ENCODE measurements around the gene COPG1. TPM values are rescaled to one million over a fixed set of nuclear protein-coding genes. Genes with fewer than 3 reads are reported as not detected.

The COPG1 gene
- total RNA-seq, 1 experiment from 2014 or later = 124 TPM

- CTCF ChIA-PET = no interaction called here
- Histone ChIP-seq H3F3A (ENCODE audit: low read length, unreplicated experiment) (no peaks in the 10 kb centered on the region), H3K9me3 (ENCODE audit: low read length) (no peaks in the 10 kb centered on the region), H3K4me3 (ENCODE audit: low read length) (no peak overlapping the region), H3K79me2 (ENCODE audit: low read length) (no peaks in the 10 kb centered on the region), H3K27me3 (ENCODE audit: low read length) (no peaks in the 10 kb centered on the region), H3K9me2 (replicated peaks; ENCODE audit: low read length) (no peaks in the 10 kb centered on the region), H4K20me1 (ENCODE audit: low read length) (no peaks in the 10 kb centered on the region), H3K27ac (ENCODE audit: low read length) (no peak overlapping the region), H2AFZ (ENCODE audit: low read length) (no peak overlapping the region), H3K36me3 (ENCODE audit: low read depth, low read length) (no peaks in the 10 kb centered on the region), H3K4me2 (ENCODE audit: low read length) (no peak overlapping the region), H3K9ac (ENCODE audit: low read length) (no peak overlapping the region), H3K4me1 (ENCODE audit: insufficient read depth, low read length) (no peaks in the 10 kb centered on the region)
- POLR2A ChIA-PET (ENCODE audit: unreplicated experiment) = no interaction called here
- DNase-seq (no peak), ATAC-seq (no peak)
- BruUV-seq (replicated peaks) = no TSS peak
- TF ChIP-seq EZH2phosphoT487 (IDR thresholded peaks at IDR 0.05; ENCODE audit: borderline replicate concordance, low read length) (no peak), CTCF (conservative IDR thresholded peaks at IDR 0.05; ENCODE audit: low read depth, low read length) (no peak), EZH2 (IDR thresholded peaks at IDR 0.05; ENCODE audit: low read length, unreplicated experiment) (no peak)
- intact Hi-C loops (cut with micrococcal nuclease) = no loop called here
These were observed 75.4 kb downstream of the COPG1 start for GRCh38 chr3:129324855-129325254.

GRCh38 chr3:129325383-129325782, 76.0 kb downstream of the COPG1 start:
- H3K27ac ChIP-seq (ENCODE audit: low read length) = no peak overlapping the region
- CTCF ChIA-PET = no interaction called here
- no peaks in the 10 kb centered on the region for H3K27me3 ChIP-seq (ENCODE audit: low read length)
- H3K36me3 ChIP-seq (ENCODE audit: low read depth, low read length) = no peaks in the 10 kb centered on the region
- no TSS peak for BruUV-seq (replicated peaks)
- H3K9me3 ChIP-seq (ENCODE audit: low read length) = no peaks in the 10 kb centered on the region
- no peaks in the 10 kb centered on the region for H4K20me1 ChIP-seq (ENCODE audit: low read length)
- H2AFZ ChIP-seq (ENCODE audit: low read length) = no peak overlapping the region
- H3F3A ChIP-seq (ENCODE audit: low read length, unreplicated experiment) = no peaks in the 10 kb centered on the region
- H3K79me2 ChIP-seq (ENCODE audit: low read length) = no peaks in the 10 kb centered on the region
- H3K9me2 ChIP-seq (replicated peaks; ENCODE audit: low read length) = no peaks in the 10 kb centered on the region
- H3K4me1 ChIP-seq (ENCODE audit: insufficient read depth, low read length) = no peaks in the 10 kb centered on the region
- H3K9ac ChIP-seq (ENCODE audit: low read length) = no peak overlapping the region
- POLR2A ChIA-PET (ENCODE audit: unreplicated experiment) = no interaction called here
- H3K4me3 ChIP-seq (ENCODE audit: low read length) = no peak overlapping the region
- ATAC-seq (no peak), DNase-seq (no peak)
- intact Hi-C loops (cut with micrococcal nuclease) = no loop called here
- H3K4me2 ChIP-seq (ENCODE audit: low read length) = no peak overlapping the region
- TF ChIP-seq EZH2 (IDR thresholded peaks at IDR 0.05; ENCODE audit: low read length, unreplicated experiment) (no peak), EZH2phosphoT487 (IDR thresholded peaks at IDR 0.05; ENCODE audit: borderline replicate concordance, low read length) (no peak), CTCF (conservative IDR thresholded peaks at IDR 0.05; ENCODE audit: low read depth, low read length) (no peak)

GRCh38 chr3:129326138-129326537, 76.7 kb downstream of the COPG1 start:
- CTCF ChIA-PET = no interaction called here
- DNase-seq = no peak

More at GRCh38 chr3:129326138-129326537, 76.7 kb downstream of the COPG1 start:
- Histone ChIP-seq H3K79me2 (ENCODE audit: low read length) (no peaks in the 10 kb centered on the region), H3K9ac (ENCODE audit: low read length) (no peak overlapping the region), H4K20me1 (ENCODE audit: low read length) (no peaks in the 10 kb centered on the region), H2AFZ (ENCODE audit: low read length) (no peak overlapping the region), H3K9me2 (replicated peaks; ENCODE audit: low read length) (no peaks in the 10 kb centered on the region), H3K36me3 (ENCODE audit: low read depth, low read length) (no peaks in the 10 kb centered on the region), H3K4me3 (ENCODE audit: low read length) (no peak overlapping the region), H3K4me2 (ENCODE audit: low read length) (no peak overlapping the region), H3K27me3 (ENCODE audit: low read length) (no peaks in the 10 kb centered on the region), H3K4me1 (ENCODE audit: insufficient read depth, low read length) (no peaks in the 10 kb centered on the region), H3K27ac (ENCODE audit: low read length) (no peak overlapping the region), H3F3A (ENCODE audit: low read length, unreplicated experiment) (no peaks in the 10 kb centered on the region), H3K9me3 (ENCODE audit: low read length) (no peaks in the 10 kb centered on the region)
- intact Hi-C loops (cut with micrococcal nuclease) = no loop called here
- TF ChIP-seq EZH2 (IDR thresholded peaks at IDR 0.05; ENCODE audit: low read length, unreplicated experiment) (no peak), CTCF (conservative IDR thresholded peaks at IDR 0.05; ENCODE audit: low read depth, low read length) (no peak), EZH2phosphoT487 (IDR thresholded peaks at IDR 0.05; ENCODE audit: borderline replicate concordance, low read length) (no peak)
- ATAC-seq = no peak
- POLR2A ChIA-PET (ENCODE audit: unreplicated experiment) = no interaction called here
- no TSS peak for BruUV-seq (replicated peaks)
